ENCODE data around the gene PLPP1.
A peak's percentile ranks its signal among the peaks of the same experiment; 100 is the strongest.

The PLPP1 gene

DNA sequence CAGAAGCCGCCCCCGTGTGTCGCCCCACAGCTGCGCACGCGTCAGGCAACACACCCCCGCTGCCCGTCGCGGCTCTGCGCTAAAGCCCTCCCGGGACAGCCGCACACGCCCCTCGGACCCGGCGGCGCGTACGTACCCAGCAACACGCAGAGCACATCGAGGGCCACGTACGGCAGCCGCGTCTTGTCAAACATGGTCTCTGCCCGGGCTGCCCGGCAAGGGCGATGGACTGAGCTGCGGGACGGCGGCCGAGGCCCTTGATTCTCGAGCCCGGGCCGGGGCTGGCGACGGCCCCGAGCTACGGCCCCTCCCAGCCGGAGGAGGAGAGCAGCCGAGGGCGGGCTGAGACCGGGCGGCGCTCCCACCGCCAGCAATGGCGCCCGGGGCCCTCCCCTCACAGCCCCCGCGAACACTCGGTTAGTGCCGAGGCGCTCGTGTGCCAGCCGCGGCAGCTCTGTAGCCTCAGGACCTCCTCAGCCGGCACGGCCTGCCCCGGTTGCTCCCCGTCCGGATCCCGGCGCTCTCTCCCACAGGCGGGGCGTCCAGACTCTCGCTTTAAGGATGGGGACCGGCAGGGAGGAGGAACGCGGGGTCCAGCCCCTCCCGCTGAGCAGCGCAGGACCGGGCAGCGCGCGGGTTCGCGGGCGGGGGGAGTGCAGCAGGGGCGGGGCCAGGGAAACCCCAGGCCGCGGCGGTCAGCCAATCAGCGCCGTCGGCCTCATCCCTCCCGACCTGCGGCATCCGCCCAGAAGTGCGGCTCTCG is at the start of gene PLPP1:
PLPP1 (minus strand) TSS at position 529 of the 763 bp plus-strand sequence; CDS start at position 194, 335 bp downstream.
- TF ChIP-seq, protein P1, sequence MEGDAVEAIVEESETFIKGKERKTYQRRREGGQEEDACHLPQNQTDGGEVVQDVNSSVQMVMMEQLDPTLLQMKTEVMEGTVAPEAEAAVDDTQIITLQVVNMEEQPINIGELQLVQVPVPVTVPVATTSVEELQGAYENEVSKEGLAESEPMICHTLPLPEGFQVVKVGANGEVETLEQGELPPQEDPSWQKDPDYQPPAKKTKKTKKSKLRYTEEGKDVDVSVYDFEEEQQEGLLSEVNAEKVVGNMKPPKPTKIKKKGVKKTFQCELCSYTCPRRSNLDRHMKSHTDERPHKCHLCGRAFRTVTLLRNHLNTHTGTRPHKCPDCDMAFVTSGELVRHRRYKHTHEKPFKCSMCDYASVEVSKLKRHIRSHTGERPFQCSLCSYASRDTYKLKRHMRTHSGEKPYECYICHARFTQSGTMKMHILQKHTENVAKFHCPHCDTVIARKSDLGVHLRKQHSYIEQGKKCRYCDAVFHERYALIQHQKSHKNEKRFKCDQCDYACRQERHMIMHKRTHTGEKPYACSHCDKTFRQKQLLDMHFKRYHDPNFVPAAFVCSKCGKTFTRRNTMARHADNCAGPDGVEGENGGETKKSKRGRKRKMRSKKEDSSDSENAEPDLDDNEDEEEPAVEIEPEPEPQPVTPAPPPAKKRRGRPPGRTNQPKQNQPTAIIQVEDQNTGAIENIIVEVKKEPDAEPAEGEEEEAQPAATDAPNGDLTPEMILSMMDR (IDR thresholded peaks at IDR 0.05; ENCODE audit: insufficient read depth, low read depth, low read length, missing control alignments) = no peak
- peak within 1 kb of the TSS; percentile 70 for H3K4me3 ChIP-seq (ENCODE audit: low read length)
- DNase-seq (ENCODE audit: low read depth) = peak; percentile 90

DNA sequence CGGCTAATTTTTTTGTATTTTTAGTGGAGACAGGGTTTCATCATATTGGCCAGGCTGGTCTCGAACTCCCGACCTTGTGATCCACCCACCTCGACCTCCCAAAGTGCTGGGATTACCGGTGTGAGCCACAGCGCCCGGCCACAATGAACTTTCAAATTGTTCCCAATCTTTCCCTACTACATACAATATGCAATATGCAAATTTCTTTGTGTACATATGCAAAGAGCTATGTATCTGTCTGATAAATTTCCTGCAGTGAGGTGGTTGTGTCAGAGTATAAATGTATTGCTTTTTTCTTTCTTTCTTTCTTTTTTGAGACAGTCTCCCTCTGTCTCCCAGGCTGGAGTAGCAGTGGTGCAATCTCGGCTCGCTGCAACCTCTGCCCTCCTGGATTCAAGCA is 48.8 kb upstream of the PLPP1 start:
- H3K4me3 ChIP-seq (ENCODE audit: low read length) = no peak overlapping the region
- DNase-seq (ENCODE audit: low read depth) = no peak
- TF ChIP-seq, protein P1 (IDR thresholded peaks at IDR 0.05; ENCODE audit: insufficient read depth, low read depth, low read length, missing control alignments) = no peak

GRCh38 chr5:55582256-55582655 is 47.5 kb upstream of the PLPP1 start:
- DNase-seq (ENCODE audit: low read depth) = no peak
- TF ChIP-seq, protein P1 (IDR thresholded peaks at IDR 0.05; ENCODE audit: insufficient read depth, low read depth, low read length, missing control alignments) = no peak
- no peak overlapping the region for H3K4me3 ChIP-seq (ENCODE audit: low read length)

DNA sequence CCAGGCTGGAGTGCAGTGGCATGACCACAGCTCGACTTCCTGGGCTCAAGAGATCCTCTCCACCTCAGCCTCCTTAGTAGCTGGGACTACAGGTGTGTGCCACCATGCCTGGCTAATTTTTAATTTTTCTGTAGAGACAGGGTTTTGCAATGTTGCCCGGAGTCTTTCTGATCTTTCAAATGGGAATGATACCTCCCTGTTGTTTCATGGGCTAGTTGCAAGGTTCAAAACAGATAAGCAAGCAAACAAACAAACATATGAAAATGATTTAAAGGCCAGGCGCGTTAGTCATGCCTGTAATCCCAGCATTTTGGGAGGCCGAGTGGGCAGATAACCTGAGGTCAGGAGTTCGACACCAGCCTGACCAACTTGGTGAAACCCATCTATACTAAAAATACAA is 45.3 kb upstream of the PLPP1 start:
- TF ChIP-seq, protein P1 (IDR thresholded peaks at IDR 0.05; ENCODE audit: insufficient read depth, low read depth, low read length, missing control alignments) = no peak
- H3K4me3 ChIP-seq (ENCODE audit: low read length) = no peak overlapping the region
- no peak for DNase-seq (ENCODE audit: low read depth)

- TF ChIP-seq, protein P1 (IDR thresholded peaks at IDR 0.05; ENCODE audit: insufficient read depth, low read depth, low read length, missing control alignments) = no peak
- DNase-seq (ENCODE audit: low read depth) = no peak
- H3K4me3 ChIP-seq (ENCODE audit: low read length) = no peak overlapping the region
These were observed 44.0 kb upstream of the PLPP1 start for GRCh38 chr5:55578771-55579170.

GRCh38 chr5:55577353-55578060 is 42.7 kb upstream of the PLPP1 start:
- TF ChIP-seq, protein P1 (IDR thresholded peaks at IDR 0.05; ENCODE audit: insufficient read depth, low read depth, low read length, missing control alignments) = no peak
- peak; percentile 70 for DNase-seq (ENCODE audit: low read depth)
- no peak overlapping the region for H3K4me3 ChIP-seq (ENCODE audit: low read length)
